ENCODE results near the gene ARL16.

- no peak for TF ChIP-seq CTCF (IDR thresholded peaks at IDR 0.05; ENCODE audit: low read length)
- no peak for TF ChIP-seq EZH2 (optimal IDR thresholded peaks at IDR 0.05; ENCODE audit: low read depth, low read length)
Measured at GRCh38 chr17:81726004-81726403, 42.4 kb upstream of the ARL16 start.
